Neuronal stem cell (in vitro differentiated cells): ENCODE measurements around the gene DRG1.
A peak's percentile ranks its signal among the peaks of the same experiment; 100 is the strongest.

ENCODE experiments used
- DNase-seq: peaks from one replicate; pipeline ENCODE4 v3.0.0-alpha.2; 2013; ENCODE audit warnings: low spot score
- H2AFZ ChIP-seq: one replicate; pipeline ENCODE4 v1.6.1; 2013; ENCODE audit warnings: mild to moderate bottlenecking, low read length, inconsistent platforms
- H2AK5ac ChIP-seq: 2 replicates; pipeline ENCODE4 v1.6.1; 2013; ENCODE audit warnings: low read depth, mild to moderate bottlenecking, inconsistent platforms, low read length, moderate library complexity, mixed read lengths
- H2BK120ac ChIP-seq: 2 replicates; pipeline ENCODE4 v1.6.1; 2013; ENCODE audit warnings: low read depth, mild to moderate bottlenecking, inconsistent platforms, low read length, moderate library complexity, mixed read lengths
- H2BK12ac ChIP-seq: one replicate; pipeline ENCODE4 v1.6.1; 2013; ENCODE audit warnings: low read length, inconsistent platforms
- H2BK15ac ChIP-seq: 2 replicates; pipeline ENCODE4 v1.6.1; 2013; ENCODE audit warnings: mild to moderate bottlenecking, low read length, inconsistent platforms, mixed read lengths
- H2BK5ac ChIP-seq: one replicate; pipeline ENCODE4 v1.6.1; 2013; ENCODE audit warnings: inconsistent platforms, mild to moderate bottlenecking, low read length, moderate library complexity
- H3K14ac ChIP-seq: one replicate; pipeline ENCODE4 v1.6.1; 2013; ENCODE audit warnings: low read length, inconsistent platforms
- H3K18ac ChIP-seq: 2 replicates; pipeline ENCODE4 v1.6.1; 2013; ENCODE audit warnings: low read length, inconsistent platforms
- H3K23ac ChIP-seq: 2 replicates; pipeline ENCODE4 v1.6.1; 2013; ENCODE audit warnings: low read depth, mild to moderate bottlenecking, mixed read lengths, low read length, inconsistent platforms; ENCODE audit not compliant: poor library complexity
- H3K27ac ChIP-seq: replicated peaks from 3 replicates; pipeline ENCODE4 v1.5.1; 2013; ENCODE audit warnings: low read length, inconsistent platforms
- H3K27me3 ChIP-seq, 3 experiments: 2 replicates each; pipeline ENCODE4 v1.6.1; 2013; ENCODE audit warnings: low read length in 3 of 3, mild to moderate bottlenecking in 2 of 3, inconsistent platforms in 1 of 3, low read depth in 1 of 3, mixed read lengths in 1 of 3, moderate library complexity in 1 of 3; ENCODE audit not compliant: control insufficient read depth in 3 of 3, insufficient read depth in 3 of 3
- H3K36me3 ChIP-seq, 2 donors: replicated peaks in 1 of 2; 2 replicates each; pipeline ENCODE4 v1.6.1; 2013; ENCODE audit warnings: low read length in 2 of 2; ENCODE audit not compliant: control insufficient read depth in 2 of 2, insufficient read depth in 2 of 2
- H3K4ac ChIP-seq: 2 replicates; pipeline ENCODE4 v1.6.1; 2013; ENCODE audit warnings: inconsistent platforms, mild to moderate bottlenecking, low read length, moderate library complexity
- H3K4me1 ChIP-seq, 2 donors: 1 replicate in 1 of 2; 2 replicates in 1 of 2; pipeline ENCODE4 v1.6.1; 2013; ENCODE audit warnings: low read length in 2 of 2, low read depth in 1 of 2; ENCODE audit not compliant: control insufficient read depth in 2 of 2, insufficient read depth in 1 of 2
- H3K4me2 ChIP-seq: one replicate; pipeline ENCODE4 v1.6.1; 2013; ENCODE audit warnings: mild to moderate bottlenecking, low read length, inconsistent platforms; ENCODE audit not compliant: insufficient read depth, poor library complexity, severe bottlenecking
- H3K4me3 ChIP-seq, 2 donors: 2 replicates each; pipeline ENCODE4 v1.5.1; 2013; ENCODE audit warnings: low read length in 2 of 2, mild to moderate bottlenecking in 2 of 2, inconsistent platforms in 1 of 2, moderate library complexity in 1 of 2
- H3K79me1 ChIP-seq: one replicate; pipeline ENCODE4 v1.6.1; 2013; ENCODE audit warnings: low read depth, mild to moderate bottlenecking, inconsistent platforms, low read length, moderate library complexity
- H3K9ac ChIP-seq: one replicate; pipeline ENCODE4 v1.6.1; 2013; ENCODE audit warnings: mild to moderate bottlenecking, low read depth, low read length, inconsistent platforms; ENCODE audit not compliant: poor library complexity
- H3K9me3 ChIP-seq, 2 donors: replicated peaks in 1 of 2; 2 replicates each; pipeline versions ENCODE3 to v1.6.1; 2013; ENCODE audit warnings: low read length in 2 of 2, mild to moderate bottlenecking in 2 of 2, inconsistent platforms in 1 of 2, low read depth in 1 of 2, mixed read lengths in 1 of 2, moderate library complexity in 1 of 2; ENCODE audit not compliant: control insufficient read depth in 2 of 2, insufficient read depth in 1 of 2
- H4K8ac ChIP-seq: one replicate; pipeline ENCODE4 v1.6.1; 2013; ENCODE audit warnings: low read depth, mild to moderate bottlenecking, inconsistent platforms, low read length, moderate library complexity
- H4K91ac ChIP-seq: one replicate; pipeline ENCODE4 v1.6.1; 2013; ENCODE audit warnings: low read length, low read depth, mild to moderate bottlenecking, inconsistent platforms; ENCODE audit not compliant: poor library complexity
- WGBS, 2 donors: extraction: QIAGEN DNeasy Blood & Tissue Kit; methylation state at CpG; one replicate each; pipeline ENCODE4 v1.1.7; 2013; ENCODE audit warnings: missing lambda C conversion rate in 2 of 2, mixed read lengths in 1 of 2; ENCODE audit not compliant: insufficient read length in 2 of 2, insufficient replicate concordance in 1 of 2; ENCODE audit errors: extremely low coverage in 2 of 2; 5-methylcytosine and 5-hydroxymethylcytosine counted together

Gene DRG1

DNA sequence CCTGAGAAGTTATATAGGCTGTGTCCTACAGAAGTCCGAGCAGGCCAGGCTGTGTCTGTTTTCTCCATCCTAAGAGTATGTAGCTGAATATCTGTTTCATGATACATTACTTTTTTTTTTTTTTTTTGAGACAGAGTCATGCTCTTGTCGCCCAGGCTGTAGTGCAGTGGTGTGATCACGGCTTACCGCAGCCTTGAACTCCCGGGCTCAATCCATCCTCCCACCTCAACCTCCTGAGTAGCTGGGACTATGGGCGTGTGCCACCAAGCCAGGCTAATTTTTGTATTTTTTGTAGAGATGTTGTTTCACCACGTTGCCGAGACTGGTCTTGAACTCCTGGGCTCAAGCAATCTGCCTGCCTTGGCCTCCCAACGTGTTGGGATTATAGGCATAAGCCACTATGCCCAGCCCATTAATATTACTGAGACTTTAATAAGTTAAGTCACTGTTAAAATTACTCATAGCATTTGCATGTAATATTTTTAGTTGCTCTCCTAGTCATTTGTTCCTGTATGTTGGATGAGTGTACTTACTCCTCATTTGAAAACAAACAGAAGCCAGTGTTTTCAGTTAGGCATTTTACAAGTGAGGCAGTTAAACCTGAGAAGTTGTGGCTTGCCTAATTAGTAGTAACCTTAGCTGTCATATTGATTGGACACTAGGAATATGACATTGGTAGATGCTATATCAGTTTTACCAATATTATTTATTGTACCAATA is 26.1 kb downstream of the DRG1 start:
- Histone ChIP-seq H3K9ac (no peak overlapping the region), H2AFZ (no peak overlapping the region), H3K36me3 (peaks cover 31 to 89% of the 10 kb centered on the region in 2 donors), H2BK5ac (no peak overlapping the region), H3K27ac (no peak overlapping the region), H3K4me1 (no peaks in the 10 kb centered on the region), H3K18ac (no peak overlapping the region), H2AK5ac (no peak overlapping the region), H3K4me2 (no peak overlapping the region), H3K27me3 (no peaks in the 10 kb centered on the region), H2BK12ac (no peak overlapping the region), H3K79me1 (no peaks in the 10 kb centered on the region), H3K4me3 (no peak overlapping the region), H3K23ac (no peak overlapping the region), H2BK15ac (no peak overlapping the region), H2BK120ac (no peak overlapping the region), H4K8ac (no peak overlapping the region), H3K14ac (no peak overlapping the region), H3K9me3 (no peaks in the 10 kb centered on the region), H4K91ac (no peak overlapping the region), H3K4ac (no peak overlapping the region)
- WGBS, 2 donors, result no CpG with 5 or more reads among the region's 9 CpGs
- no peak for DNase-seq

DNA sequence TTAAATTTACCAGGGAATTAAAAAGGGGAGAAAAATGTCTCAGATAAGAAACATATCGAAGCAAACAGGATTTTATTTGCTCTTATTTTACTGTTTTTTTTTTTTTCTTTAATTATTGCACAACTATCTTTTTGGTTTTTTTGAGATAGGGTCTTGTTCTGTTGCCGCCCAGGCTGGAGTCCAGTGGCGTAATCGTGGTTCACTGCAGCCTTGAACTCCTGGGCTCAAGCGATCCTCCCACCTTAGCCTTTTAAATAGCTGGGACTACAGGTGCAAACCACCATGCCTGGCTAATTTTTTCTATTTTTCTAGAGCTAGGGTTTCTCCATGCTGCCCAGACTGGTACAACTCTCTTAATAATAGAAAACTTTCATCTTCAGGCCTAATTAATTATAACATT is 32.5 kb downstream of the DRG1 start:
- Histone ChIP-seq H2BK5ac (no peak overlapping the region), H2BK15ac (no peak overlapping the region), H3K4me2 (no peak overlapping the region), H3K18ac (no peak overlapping the region), H3K9ac (no peak overlapping the region), H2BK12ac (no peak overlapping the region), H3K9me3 (no peaks in the 10 kb centered on the region), H3K4me1 (no peaks in the 10 kb centered on the region), H3K4ac (no peak overlapping the region), H3K27ac (no peak overlapping the region), H4K8ac (no peak overlapping the region), H3K23ac (no peak overlapping the region), H2BK120ac (no peak overlapping the region), H2AFZ (no peak overlapping the region), H3K4me3 (no peak overlapping the region), H4K91ac (no peak overlapping the region), H2AK5ac (no peak overlapping the region), H3K79me1 (no peaks in the 10 kb centered on the region), H3K14ac (no peak overlapping the region), H3K27me3 (no peaks in the 10 kb centered on the region), H3K36me3 (peaks cover 38 to 91% of the 10 kb centered on the region in 2 donors)
- WGBS, 2 donors, result no CpG with 5 or more reads among the region's 5 CpGs
- no peak for DNase-seq

DNA sequence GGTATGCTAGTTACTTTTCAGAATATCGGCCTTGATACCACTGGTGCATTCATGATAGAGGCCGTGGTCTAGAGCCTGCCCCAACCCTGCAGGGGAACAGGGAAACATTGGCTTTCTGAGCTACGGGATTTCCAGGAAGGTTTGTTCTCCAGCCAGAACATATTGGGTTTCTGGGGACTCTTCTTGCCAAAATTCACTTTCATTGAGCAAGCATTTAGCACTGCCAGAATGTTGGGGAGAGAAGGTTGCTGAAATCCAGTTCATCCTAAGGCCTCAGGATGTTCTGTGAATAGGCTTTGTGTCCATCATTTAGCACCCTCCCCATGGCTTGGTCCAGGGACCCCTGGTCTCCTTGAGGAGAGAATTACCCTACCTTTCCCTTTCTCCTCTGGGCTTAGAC is 36.7 kb downstream of the DRG1 start:
- no peak for DNase-seq
- WGBS, 2 donors, result no CpG with 5 or more reads among the region's 3 CpGs
- no peak overlapping the region for H4K8ac ChIP-seq
- no peak overlapping the region for H3K23ac ChIP-seq
- no peaks in the 10 kb centered on the region for H3K9me3 ChIP-seq
- H3K4me1 ChIP-seq, result no peaks in the 10 kb centered on the region
- no peak overlapping the region for H3K4me3 ChIP-seq
- H3K14ac ChIP-seq, result no peak overlapping the region
- H3K4ac ChIP-seq, result no peak overlapping the region
- no peak overlapping the region for H2BK12ac ChIP-seq
- no peak overlapping the region for H4K91ac ChIP-seq
- H2BK120ac ChIP-seq, result no peak overlapping the region
- no peak overlapping the region for H2AFZ ChIP-seq
- no peak overlapping the region for H3K18ac ChIP-seq
- no peak overlapping the region for H3K27ac ChIP-seq
- H2BK5ac ChIP-seq, result no peak overlapping the region
- H3K9ac ChIP-seq, result no peak overlapping the region
- H3K79me1 ChIP-seq, result no peaks in the 10 kb centered on the region
- H2BK15ac ChIP-seq, result no peak overlapping the region
- no peak overlapping the region for H3K4me2 ChIP-seq
- peaks cover 43 to 98% of the 10 kb centered on the region in 2 donors for H3K36me3 ChIP-seq
- H2AK5ac ChIP-seq, result no peak overlapping the region
- no peaks in the 10 kb centered on the region for H3K27me3 ChIP-seq

DNA sequence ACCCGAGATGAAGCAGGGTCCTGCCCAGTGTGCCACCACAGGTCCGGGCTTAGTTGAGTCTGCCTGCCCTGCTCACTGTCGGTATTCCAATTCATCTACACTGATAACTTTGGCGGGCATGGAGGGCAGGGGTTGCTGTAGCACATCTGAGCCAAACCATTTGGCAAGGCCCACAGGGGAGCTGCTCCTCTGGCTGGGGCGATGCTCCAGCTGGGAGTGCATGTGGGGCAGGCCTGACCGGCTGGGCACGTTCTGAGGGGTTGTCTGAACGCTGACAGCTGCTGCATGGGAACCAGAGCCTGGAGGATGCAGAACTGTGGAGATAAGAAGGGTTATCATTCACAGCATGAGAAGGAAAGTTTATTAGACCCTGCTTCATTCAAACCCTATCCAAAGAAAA is 40.4 kb downstream of the DRG1 start:
- no peaks in the 10 kb centered on the region for H3K27me3 ChIP-seq
- H3K27ac ChIP-seq, result no peak overlapping the region
- H2BK120ac ChIP-seq, result no peak overlapping the region
- no peak overlapping the region for H2BK15ac ChIP-seq
- no peak for DNase-seq
- H3K4me2 ChIP-seq, result no peak overlapping the region
- H3K9ac ChIP-seq, result peak overlapping the region; percentile 44
- H3K23ac ChIP-seq, result no peak overlapping the region
- no peak overlapping the region for H3K18ac ChIP-seq
- no peak overlapping the region for H2BK12ac ChIP-seq
- peak overlapping the region; percentile 43 for H3K14ac ChIP-seq
- H3K9me3 ChIP-seq, result no peaks in the 10 kb centered on the region
- H3K36me3 ChIP-seq, result peaks cover 42 to 100% of the 10 kb centered on the region in 2 donors
- no peaks in the 10 kb centered on the region for H3K79me1 ChIP-seq
- H2AFZ ChIP-seq, result no peak overlapping the region
- no peak overlapping the region for H2BK5ac ChIP-seq
- no CpG with 5 or more reads among the region's 8 CpGs for WGBS, 2 donors
- no peak overlapping the region for H3K4ac ChIP-seq
- peaks cover 0 to 2% of the 10 kb centered on the region in 2 donors for H3K4me1 ChIP-seq
- no peak overlapping the region for H4K91ac ChIP-seq
- peak overlapping the region in 1 of 2 donors; percentile 14 for H3K4me3 ChIP-seq
- H2AK5ac ChIP-seq, result no peak overlapping the region
- H4K8ac ChIP-seq, result no peak overlapping the region
